NCI-H146 treated with DMSO at 0.1 percent for 48 hours (cell line): ENCODE measurements around the gene SULT1C4.
"Not testable (repeated sequence)": the region's sequence is repeated elsewhere in the genome, so short reads cannot be mapped to it uniquely, and the experiment has no call there.

ENCODE experiments used
- DNase-seq: peaks from one replicate; lab custom pipeline; 2025; ENCODE audit not compliant: unreplicated experiment; lab: John Stamatoyannopoulos, UW

The SULT1C4 gene

GRCh38 chr2:108412995-108413710 lies 35.4 kb downstream of the SULT1C4 start:
- no peak for DNase-seq

GRCh38 chr2:108413711-108414095 lies 35.9 kb downstream of the SULT1C4 start:
- DNase-seq, result no peak

DNA sequence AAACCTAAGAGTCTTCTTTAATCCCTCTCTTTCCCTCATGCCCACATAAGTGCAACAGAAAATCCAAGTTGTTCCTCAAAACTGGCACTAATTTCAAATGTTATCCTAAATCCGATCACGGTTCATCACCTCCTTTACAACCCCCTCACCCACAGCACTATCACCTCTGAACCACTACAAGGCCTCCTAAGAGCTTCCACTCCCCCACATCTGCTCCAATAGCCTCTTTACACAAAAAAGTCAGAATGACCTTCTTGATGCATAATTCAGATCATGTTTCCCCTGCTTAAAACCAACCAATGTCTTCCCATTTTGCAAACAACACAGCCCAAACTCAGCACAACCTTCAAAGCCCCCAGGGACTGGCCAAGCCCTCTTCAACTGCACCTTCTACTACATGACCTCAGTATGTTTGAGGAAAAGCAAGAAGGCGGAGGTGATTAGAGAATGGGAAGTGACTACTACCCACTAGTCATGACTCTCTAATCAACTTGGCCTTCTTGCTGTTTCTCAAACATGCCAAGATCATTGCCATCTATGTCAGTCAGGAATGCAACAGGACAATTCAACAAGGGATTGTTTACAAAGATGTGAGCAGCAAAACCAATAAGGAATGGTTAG lies 36.6 kb downstream of the SULT1C4 start:
- no peak for DNase-seq

- DNase-seq, result no peak
These were observed 37.2 kb downstream of the SULT1C4 start for GRCh38 chr2:108414945-108415344.

GRCh38 chr2:108417254-108417653 lies 39.5 kb downstream of the SULT1C4 start:
- DNase-seq, result no peak

DNA sequence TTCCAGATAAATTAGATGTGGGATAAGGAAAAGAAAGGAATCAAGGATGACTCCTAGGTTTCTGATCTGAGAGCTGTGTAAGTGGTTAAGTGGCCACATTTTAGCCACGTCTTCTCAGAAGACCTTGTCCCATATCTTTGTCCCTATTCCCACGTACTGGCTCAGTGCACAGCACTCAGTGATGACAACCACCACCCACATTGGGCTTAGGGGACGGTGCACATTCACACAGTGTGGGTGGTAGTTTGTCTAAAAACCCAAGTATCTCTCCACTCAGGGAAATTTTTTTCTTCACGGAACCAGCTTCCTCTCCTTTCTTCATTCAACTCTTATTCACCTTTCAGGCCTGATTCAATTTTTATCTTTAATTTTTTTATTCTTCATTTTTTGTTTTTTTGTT lies 40.7 kb downstream of the SULT1C4 start:
- DNase-seq, result no peak

GRCh38 chr2:108423067-108423466 lies 45.3 kb downstream of the SULT1C4 start:
- no peak for DNase-seq

GRCh38 chr2:108423502-108424251 lies 45.9 kb downstream of the SULT1C4 start:
- no peak for DNase-seq

DNA sequence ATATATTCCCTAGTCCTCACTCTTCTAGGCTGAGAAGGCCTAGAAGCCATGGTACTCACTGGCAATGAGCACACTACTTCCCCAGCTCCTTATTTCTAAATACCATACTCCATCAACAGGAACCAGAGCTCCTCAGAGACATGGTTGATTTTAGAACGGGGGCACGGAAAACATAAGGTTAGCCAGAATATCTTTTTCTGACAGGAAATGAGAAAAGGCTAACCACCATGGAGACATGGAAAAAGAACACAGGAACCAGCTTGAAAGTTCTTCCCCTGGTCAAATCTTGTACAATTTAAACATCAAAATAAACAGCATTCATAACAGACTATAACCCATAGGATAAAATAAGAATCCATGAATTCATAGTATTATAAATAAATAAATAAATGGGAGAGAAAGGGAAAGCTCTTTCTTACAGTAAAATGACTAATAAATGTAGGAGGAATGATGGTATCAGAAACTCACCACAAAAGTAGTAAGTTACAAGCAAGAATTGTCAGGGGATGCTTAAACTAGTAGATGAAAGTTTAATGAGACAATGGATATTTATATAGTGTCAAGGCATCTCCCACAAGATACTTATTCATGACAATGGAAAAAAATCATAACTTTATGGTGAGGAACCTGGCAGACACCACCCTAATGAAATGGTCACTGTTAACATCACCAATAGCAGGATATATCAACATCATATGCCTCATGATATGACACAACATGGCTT lies 50.7 kb downstream of the SULT1C4 start:
- no peak for DNase-seq

DNA sequence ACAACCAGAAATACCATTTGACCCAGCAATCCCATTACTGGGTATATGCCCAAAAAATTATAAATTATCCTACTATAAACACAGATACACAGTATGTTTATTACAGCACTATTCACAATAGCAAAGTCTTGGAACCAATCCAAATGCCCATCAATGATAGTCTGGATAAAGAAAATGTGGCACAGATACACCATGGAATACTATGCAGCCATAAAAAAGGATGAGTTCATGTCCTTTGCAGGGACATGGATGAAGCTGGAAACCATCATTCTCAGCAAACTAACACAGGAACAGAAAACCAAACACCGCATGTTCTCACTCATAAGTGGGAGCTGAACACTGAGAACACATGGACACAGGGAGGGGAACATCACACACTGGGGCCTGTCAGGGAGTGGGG lies 57.8 kb downstream of the SULT1C4 start:
- DNase-seq, result not testable (repeated sequence)

DNA sequence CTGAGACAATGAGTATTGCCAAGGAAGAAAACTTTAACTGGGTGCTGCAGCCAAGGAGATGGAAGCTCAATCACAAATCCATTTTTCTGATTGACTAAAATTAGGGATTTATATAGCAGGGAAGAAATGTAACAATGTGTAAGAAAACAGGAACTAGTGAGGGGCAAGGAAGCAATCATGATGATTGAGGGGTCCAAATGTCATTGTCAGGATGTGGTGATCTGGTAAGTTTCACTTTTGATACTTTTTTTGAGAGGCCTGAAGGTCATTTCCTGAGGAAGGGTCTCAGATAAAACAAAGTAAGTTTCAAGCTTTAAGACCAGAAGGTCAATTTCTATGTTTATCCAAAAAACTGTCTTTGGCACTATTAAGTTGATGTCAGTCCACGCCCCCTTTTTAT lies 59.2 kb downstream of the SULT1C4 start:
- DNase-seq, result no peak
